Vagina (tissue), 2 donors: ENCODE data around the gene FOXD2. TPM values are rescaled to one million over a fixed set of nuclear protein-coding genes. Genes with fewer than 3 reads are reported as not detected.

Source experiments
- DNase-seq, 2 donors: peaks; one replicate each; pipeline ENCODE4 v3.0.0-alpha.2; 2017; ENCODE audit errors: extremely low spot score in 2 of 2
- H3K27ac ChIP-seq: fragments of 200-600 bp; sonication (generic); one replicate; pipeline ENCODE4 v1.5.1; 2019
- H3K27me3 ChIP-seq: fragments of 200-600 bp; sonication (generic); one replicate; pipeline ENCODE4 v1.5.1; 2019
- H3K36me3 ChIP-seq, 2 donors: fragments of 200-600 bp; sonication (generic); one replicate each; pipeline ENCODE4 v1.5.1; 2017 to 2019
- H3K4me1 ChIP-seq: fragments of 200-600 bp; sonication (generic); one replicate; pipeline ENCODE4 v1.5.1; 2019
- H3K4me3 ChIP-seq, 2 donors: fragments of 200-600 bp; sonication (generic); 1 replicate in 1 of 2; 2 replicates in 1 of 2; pipeline ENCODE4 v1.5.1; 2016 to 2019
- H3K9me3 ChIP-seq: fragments of 200-600 bp; sonication (generic); one replicate; pipeline ENCODE4 v1.5.1; 2019
- CTCF ChIP-seq, 3 experiments: fragments of 450-650 bp in 2 of 3; fragments of 200-600 bp in 1 of 3; sonication (generic) in 1 of 3; IDR thresholded peaks; one replicate each; pipeline ENCODE4 v1.5.1; 2017 to 2019; ENCODE audit warnings: antibody characterized with exemption in 3 of 3, mild to moderate bottlenecking in 2 of 3, moderate library complexity in 2 of 3
- POLR2A ChIP-seq, 2 donors: fragments of 450-650 bp; IDR thresholded peaks; one replicate each; pipeline ENCODE4 v1.6.1; 2017; ENCODE audit warnings: antibody characterized with exemption in 2 of 2, mild to moderate bottlenecking in 2 of 2, moderate library complexity in 2 of 2
- POLR2AphosphoS5 ChIP-seq, 2 donors: sonication (generic); formaldehyde crosslinking; IDR thresholded peaks; one replicate each; pipeline ENCODE4 v1.9.0; 2017; ENCODE audit warnings: antibody characterized with exemption in 2 of 2, mild to moderate bottlenecking in 2 of 2, low read depth in 1 of 2; ENCODE audit not compliant: insufficient read depth in 1 of 2
- intact Hi-C: fragments of 100-400 bp; cut with DNase I; formaldehyde crosslinking; loops from one replicate; pipeline ENCODE4 v1.15.1; 2023
- total RNA-seq: library from RNA; depleted of rRNA; stranded (reverse); fragments of >200 nt; gene quantifications from one replicate; pipeline ENCODE4 v1.2.3, GENCODE V29; 2016

FOXD2 gene
- total RNA-seq, 1 donor from 2014 or later: 0.98 TPM

GRCh38 chr1:47459253-47459788, 21.5 kb downstream of the FOXD2 start:
- Histone ChIP-seq H3K4me1 (no peaks in the 10 kb centered on the region), H3K9me3 (no peaks in the 10 kb centered on the region), H3K27me3 (no peaks in the 10 kb centered on the region), H3K36me3 (no peaks in the 10 kb centered on the region), H3K27ac (no peak overlapping the region), H3K4me3 (no peak overlapping the region)
- intact Hi-C loops: no loop called here
- TF ChIP-seq POLR2A (IDR thresholded peaks at IDR 0.05): no peak
- no peak for TF ChIP-seq CTCF (IDR thresholded peaks at IDR 0.05)
- no peak for TF ChIP-seq POLR2AphosphoS5 (IDR thresholded peaks at IDR 0.05; ENCODE audit: insufficient read depth in 1 of 2, low read depth in 1 of 2)
- DNase-seq: no peak

DNA sequence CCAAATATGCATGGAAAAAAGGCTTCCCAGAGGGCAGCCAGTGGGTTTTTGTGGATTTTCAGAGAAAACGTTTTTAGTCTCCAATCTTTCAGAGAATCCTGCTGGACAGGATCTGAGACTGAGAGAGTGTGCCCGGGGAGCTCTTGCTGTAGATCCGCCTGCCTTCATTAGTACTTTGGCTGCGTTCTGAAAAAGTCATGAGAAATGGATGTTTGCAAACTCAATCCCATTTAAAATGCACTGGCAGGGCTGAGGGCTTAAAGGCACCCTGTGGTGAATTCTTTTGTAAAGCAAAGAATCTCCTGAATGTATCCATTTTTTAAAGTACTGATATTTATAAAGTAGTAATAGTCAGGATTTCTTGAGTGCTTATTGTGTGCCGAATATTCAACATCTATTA, 22.2 kb downstream of the FOXD2 start:
- Histone ChIP-seq H3K27me3 (no peaks in the 10 kb centered on the region), H3K27ac (no peak overlapping the region), H3K9me3 (no peaks in the 10 kb centered on the region), H3K36me3 (no peaks in the 10 kb centered on the region), H3K4me1 (no peaks in the 10 kb centered on the region), H3K4me3 (no peak overlapping the region)
- no peak for TF ChIP-seq POLR2AphosphoS5 (IDR thresholded peaks at IDR 0.05; ENCODE audit: insufficient read depth in 1 of 2, low read depth in 1 of 2)
- TF ChIP-seq CTCF (IDR thresholded peaks at IDR 0.05): no peak
- TF ChIP-seq POLR2A (IDR thresholded peaks at IDR 0.05): no peak
- DNase-seq: no peak
- intact Hi-C loops: no loop called here

GRCh38 chr1:47460456-47460855, 22.6 kb downstream of the FOXD2 start:
- Histone ChIP-seq H3K36me3 (no peaks in the 10 kb centered on the region), H3K4me3 (no peak overlapping the region), H3K27ac (no peak overlapping the region), H3K9me3 (no peaks in the 10 kb centered on the region), H3K4me1 (no peaks in the 10 kb centered on the region), H3K27me3 (no peaks in the 10 kb centered on the region)
- no peak for DNase-seq
- intact Hi-C loops: no loop called here
- TF ChIP-seq POLR2A (IDR thresholded peaks at IDR 0.05) (no peak), CTCF (IDR thresholded peaks at IDR 0.05) (no peak), POLR2AphosphoS5 (IDR thresholded peaks at IDR 0.05; ENCODE audit: insufficient read depth in 1 of 2, low read depth in 1 of 2) (no peak)

DNA sequence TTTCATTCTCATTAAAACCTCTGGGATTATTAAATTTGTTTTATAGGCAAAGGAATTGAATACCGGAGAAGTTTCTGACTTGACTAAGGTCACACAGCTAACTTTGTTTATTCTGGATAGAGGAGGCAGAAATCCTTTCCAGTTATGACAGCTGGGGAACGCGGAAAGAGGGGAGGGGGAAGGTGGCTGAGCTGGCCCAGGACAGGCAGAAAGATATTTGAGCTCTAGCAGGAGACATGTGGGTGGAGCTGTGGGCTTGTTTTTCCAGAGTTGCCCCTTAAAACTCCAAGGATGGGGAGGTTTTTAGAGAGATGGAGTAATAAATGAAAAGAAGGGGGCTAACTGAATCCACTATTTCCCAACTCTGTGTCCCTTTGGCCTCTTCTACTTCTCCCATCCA, 27.8 kb downstream of the FOXD2 start:
- TF ChIP-seq POLR2AphosphoS5 (IDR thresholded peaks at IDR 0.05; ENCODE audit: insufficient read depth in 1 of 2, low read depth in 1 of 2) (no peak), CTCF (IDR thresholded peaks at IDR 0.05) (no peak), POLR2A (IDR thresholded peaks at IDR 0.05) (no peak)
- Histone ChIP-seq H3K4me1 (no peaks in the 10 kb centered on the region), H3K27me3 (no peaks in the 10 kb centered on the region), H3K27ac (no peak overlapping the region), H3K4me3 (no peak overlapping the region), H3K36me3 (no peaks in the 10 kb centered on the region), H3K9me3 (no peaks in the 10 kb centered on the region)
- intact Hi-C loops: no loop called here
- DNase-seq: no peak

DNA sequence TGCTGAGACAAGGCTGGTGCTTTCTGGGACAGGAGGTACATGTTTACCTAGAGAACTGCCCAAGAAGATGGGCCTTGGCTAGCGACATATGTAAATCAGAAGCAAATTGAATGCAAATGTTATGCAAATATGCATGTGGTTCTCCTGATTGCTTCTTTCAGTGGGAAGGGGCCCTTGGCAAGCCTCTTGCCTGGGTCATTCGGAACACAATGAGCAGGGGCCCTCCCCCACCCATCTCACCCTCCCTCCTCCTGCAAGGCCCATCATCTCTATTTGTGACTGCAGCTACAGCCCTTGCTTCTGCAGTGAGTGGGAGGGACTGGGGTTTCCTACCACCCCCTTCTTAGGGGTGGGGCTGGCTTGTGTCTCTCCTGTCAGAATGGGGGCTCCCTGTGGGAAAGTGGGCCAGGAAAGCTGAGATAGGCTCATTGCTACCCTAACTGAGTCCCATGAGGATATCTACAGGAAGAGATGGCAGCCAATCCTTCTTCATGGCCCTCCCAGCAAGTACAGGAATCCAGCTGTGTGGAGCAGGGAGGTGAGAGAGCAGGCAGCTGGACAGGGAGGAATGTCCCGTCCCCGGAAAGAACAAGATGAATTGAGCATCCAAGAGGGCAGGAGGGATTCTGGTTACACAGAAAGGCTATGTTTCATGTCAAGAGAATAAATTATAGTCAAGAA, 31.0 kb downstream of the FOXD2 start:
- Histone ChIP-seq H3K27ac (no peak overlapping the region), H3K9me3 (no peaks in the 10 kb centered on the region), H3K4me3 (no peak overlapping the region), H3K36me3 (no peaks in the 10 kb centered on the region), H3K4me1 (no peaks in the 10 kb centered on the region), H3K27me3 (no peaks in the 10 kb centered on the region)
- TF ChIP-seq CTCF (IDR thresholded peaks at IDR 0.05) (no peak), POLR2A (IDR thresholded peaks at IDR 0.05) (no peak), POLR2AphosphoS5 (IDR thresholded peaks at IDR 0.05; ENCODE audit: insufficient read depth in 1 of 2, low read depth in 1 of 2) (no peak)
- DNase-seq: no peak
- intact Hi-C loops: no loop called here
